BE2C (cell line): ENCODE measurements around the gene GRK4.
"Not testable (repeated sequence)": the region's sequence is repeated elsewhere in the genome, so short reads cannot be mapped to it uniquely, and the experiment has no call there.

Experiments used
- DNase-seq: peaks from one replicate; pipeline ENCODE4 v3.0.0-alpha.2; 2020
- H3K27me3 ChIP-seq: fragments of 250-450 bp; sonication (Bioruptor Pico); 2 replicates; pipeline ENCODE4 v1.5.1; 2020; ENCODE audit warnings: mild to moderate bottlenecking
- H3K36me3 ChIP-seq: fragments of 250-450 bp; sonication (Bioruptor Pico); 2 replicates; pipeline ENCODE4 v1.5.1; 2020; ENCODE audit warnings: mild to moderate bottlenecking
- H3K4me1 ChIP-seq: fragments of 250-450 bp; sonication (Bioruptor Pico); 2 replicates; pipeline ENCODE4 v1.5.1; 2020
- H3K4me3 ChIP-seq: 2 replicates; pipeline ENCODE4 v1.5.1; 2011; ENCODE audit warnings: low read depth, low read length
- H3K9me3 ChIP-seq: fragments of 250-450 bp; sonication (Bioruptor Pico); 2 replicates; pipeline ENCODE4 v1.5.1; 2020
- CTCF ChIP-seq: IDR thresholded peaks from 2 replicates; pipeline ENCODE4 v1.5.1; 2012; ENCODE audit warnings: mild to moderate bottlenecking, low read depth, low read length

GRK4 gene

GRCh38 chr4:2944586-2945526, 18.5 kb upstream of the GRK4 start:
- no peak for TF ChIP-seq CTCF
- H3K4me3 ChIP-seq: no peak overlapping the region
- H3K27me3 ChIP-seq: no peaks in the 10 kb centered on the region
- H3K4me1 ChIP-seq: no peaks in the 10 kb centered on the region
- H3K36me3 ChIP-seq: peaks cover 95% of the 10 kb centered on the region
- no peak for DNase-seq
- no peaks in the 10 kb centered on the region for H3K9me3 ChIP-seq

- peaks cover 95% of the 10 kb centered on the region for H3K36me3 ChIP-seq
- not testable (repeated sequence) for DNase-seq, H3K4me1 ChIP-seq, H3K4me3 ChIP-seq, H3K9me3 ChIP-seq, H3K27me3 ChIP-seq
Measured at GRCh38 chr4:2945619-2946604, 17.5 kb upstream of the GRK4 start.

- Histone ChIP-seq H3K36me3 (peaks cover 93% of the 10 kb centered on the region), H3K4me3 (no peak overlapping the region), H3K9me3 (no peaks in the 10 kb centered on the region), H3K27me3 (no peaks in the 10 kb centered on the region), H3K4me1 (no peaks in the 10 kb centered on the region)
- no peak for TF ChIP-seq CTCF
- DNase-seq: no peak
Measured at GRCh38 chr4:2946812-2947600, 16.4 kb upstream of the GRK4 start.

GRCh38 chr4:2947926-2948325, 15.4 kb upstream of the GRK4 start:
- Histone ChIP-seq H3K4me1 (no peaks in the 10 kb centered on the region), H3K27me3 (no peaks in the 10 kb centered on the region), H3K9me3 (no peaks in the 10 kb centered on the region), H3K36me3 (peaks cover 93% of the 10 kb centered on the region), H3K4me3 (no peak overlapping the region)
- TF ChIP-seq CTCF: no peak
- no peak for DNase-seq

- peaks cover 93% of the 10 kb centered on the region for H3K36me3 ChIP-seq
- DNase-seq: no peak
- peak; percentile 72 for TF ChIP-seq CTCF
- no peak overlapping the region for H3K4me3 ChIP-seq
- H3K27me3 ChIP-seq: no peaks in the 10 kb centered on the region
- H3K4me1 ChIP-seq: no peaks in the 10 kb centered on the region
- H3K9me3 ChIP-seq: no peaks in the 10 kb centered on the region
Measured at GRCh38 chr4:2948895-2949781, 14.2 kb upstream of the GRK4 start.
